Astrocyte of the spinal cord (primary cell): Measurements from ENCODE around the gene PIBF1.

ENCODE experiments used
- DNase-seq: peaks from one replicate; pipeline ENCODE4 v3.0.0; 2011; ENCODE audit warnings: low read depth, low spot score
- H3K4me3 ChIP-seq: 2 replicates; pipeline ENCODE4 v1.5.1; 2011; ENCODE audit warnings: low read depth, mild to moderate bottlenecking, low read length, moderate library complexity
- CTCF ChIP-seq: IDR thresholded peaks from 2 replicates; pipeline ENCODE4 v1.5.1; 2012; ENCODE audit warnings: low read depth, mild to moderate bottlenecking, low read length, inconsistent platforms
- in situ Hi-C: cut with HindIII; loops from 2 replicates; pipeline ENCODE4 v1.10.0; 2017; ENCODE audit warnings: low sequenced_read_pairs

The PIBF1 gene

GRCh38 chr13:72849571-72849970 is 67.6 kb downstream of the PIBF1 start:
- no peak overlapping the region for H3K4me3 ChIP-seq
- peak; percentile 29 for DNase-seq
- in situ Hi-C loops = no loop called here
- TF ChIP-seq CTCF = no peak

GRCh38 chr13:72850959-72851677 is 69.2 kb downstream of the PIBF1 start:
- in situ Hi-C loops = no loop called here
- DNase-seq = no peak
- H3K4me3 ChIP-seq = no peak overlapping the region
- TF ChIP-seq CTCF = no peak

- DNase-seq = no peak
- in situ Hi-C loops = no loop called here
- TF ChIP-seq CTCF = no peak
- H3K4me3 ChIP-seq = no peak overlapping the region
Observed at GRCh38 chr13:72851678-72852014, 69.7 kb downstream of the PIBF1 start.

- no peak overlapping the region for H3K4me3 ChIP-seq
- DNase-seq = no peak
- in situ Hi-C loops = no loop called here
- no peak for TF ChIP-seq CTCF
Observed at GRCh38 chr13:72852207-72852606, 70.3 kb downstream of the PIBF1 start.

- in situ Hi-C loops = no loop called here
- DNase-seq = no peak
- no peak overlapping the region for H3K4me3 ChIP-seq
- TF ChIP-seq CTCF = no peak
Observed at GRCh38 chr13:72853000-72853399, 71.1 kb downstream of the PIBF1 start.

GRCh38 chr13:72864142-72865011 is 82.4 kb downstream of the PIBF1 start:
- in situ Hi-C loops = no loop called here

More at GRCh38 chr13:72864142-72865011, 82.4 kb downstream of the PIBF1 start:
- H3K4me3 ChIP-seq = no peak overlapping the region
- peak; percentile 46 for DNase-seq
- no peak for TF ChIP-seq CTCF
